BE2C (cell line): ENCODE measurements around the gene STAT5B.
"Not testable (repeated sequence)": the region's sequence is repeated elsewhere in the genome, so short reads cannot be mapped to it uniquely, and the experiment has no call there.

Experiments used
- DNase-seq: peaks from one replicate; pipeline ENCODE4 v3.0.0-alpha.2; 2020
- H3K27me3 ChIP-seq: fragments of 250-450 bp; sonication (Bioruptor Pico); 2 replicates; pipeline ENCODE4 v1.5.1; 2020; ENCODE audit warnings: mild to moderate bottlenecking
- H3K36me3 ChIP-seq: fragments of 250-450 bp; sonication (Bioruptor Pico); 2 replicates; pipeline ENCODE4 v1.5.1; 2020; ENCODE audit warnings: mild to moderate bottlenecking
- H3K4me1 ChIP-seq: fragments of 250-450 bp; sonication (Bioruptor Pico); 2 replicates; pipeline ENCODE4 v1.5.1; 2020
- H3K4me3 ChIP-seq: 2 replicates; pipeline ENCODE4 v1.5.1; 2011; ENCODE audit warnings: low read depth, low read length
- H3K9me3 ChIP-seq: fragments of 250-450 bp; sonication (Bioruptor Pico); 2 replicates; pipeline ENCODE4 v1.5.1; 2020
- TF ChIP-seq, protein P1 (sequence below): IDR thresholded peaks from 2 replicates; pipeline ENCODE4 v1.5.1; 2012; ENCODE audit warnings: mild to moderate bottlenecking, low read depth, low read length

STAT5B gene

DNA sequence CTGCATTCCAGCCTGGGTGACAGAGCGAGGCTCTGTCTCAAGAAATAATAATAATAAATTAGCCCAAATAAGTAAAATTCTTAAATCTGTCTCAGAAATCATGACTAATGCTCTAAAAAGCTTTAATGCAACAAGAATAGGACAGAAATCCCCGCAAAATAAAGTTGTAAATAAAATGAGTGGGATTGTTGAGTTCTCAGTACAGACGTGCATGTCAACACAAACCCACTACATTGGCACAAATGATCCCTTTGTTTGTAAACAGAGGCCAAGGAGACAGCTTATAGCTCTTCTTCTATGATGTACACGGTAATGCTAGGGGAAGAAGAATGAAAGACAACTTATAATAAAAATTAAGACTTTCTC lies 6.0 kb downstream of the STAT5B start:
- Histone ChIP-seq H3K4me1 (no peaks in the 10 kb centered on the region; the same call in 1 of the 2 replicates), H3K9me3 (no peaks in the 10 kb centered on the region), H3K36me3 (no peaks in the 10 kb centered on the region), H3K4me3 (no peak overlapping the region), H3K27me3 (no peaks in the 10 kb centered on the region)
- no peak for DNase-seq
- TF ChIP-seq, protein P1, sequence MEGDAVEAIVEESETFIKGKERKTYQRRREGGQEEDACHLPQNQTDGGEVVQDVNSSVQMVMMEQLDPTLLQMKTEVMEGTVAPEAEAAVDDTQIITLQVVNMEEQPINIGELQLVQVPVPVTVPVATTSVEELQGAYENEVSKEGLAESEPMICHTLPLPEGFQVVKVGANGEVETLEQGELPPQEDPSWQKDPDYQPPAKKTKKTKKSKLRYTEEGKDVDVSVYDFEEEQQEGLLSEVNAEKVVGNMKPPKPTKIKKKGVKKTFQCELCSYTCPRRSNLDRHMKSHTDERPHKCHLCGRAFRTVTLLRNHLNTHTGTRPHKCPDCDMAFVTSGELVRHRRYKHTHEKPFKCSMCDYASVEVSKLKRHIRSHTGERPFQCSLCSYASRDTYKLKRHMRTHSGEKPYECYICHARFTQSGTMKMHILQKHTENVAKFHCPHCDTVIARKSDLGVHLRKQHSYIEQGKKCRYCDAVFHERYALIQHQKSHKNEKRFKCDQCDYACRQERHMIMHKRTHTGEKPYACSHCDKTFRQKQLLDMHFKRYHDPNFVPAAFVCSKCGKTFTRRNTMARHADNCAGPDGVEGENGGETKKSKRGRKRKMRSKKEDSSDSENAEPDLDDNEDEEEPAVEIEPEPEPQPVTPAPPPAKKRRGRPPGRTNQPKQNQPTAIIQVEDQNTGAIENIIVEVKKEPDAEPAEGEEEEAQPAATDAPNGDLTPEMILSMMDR, result no peak

DNA sequence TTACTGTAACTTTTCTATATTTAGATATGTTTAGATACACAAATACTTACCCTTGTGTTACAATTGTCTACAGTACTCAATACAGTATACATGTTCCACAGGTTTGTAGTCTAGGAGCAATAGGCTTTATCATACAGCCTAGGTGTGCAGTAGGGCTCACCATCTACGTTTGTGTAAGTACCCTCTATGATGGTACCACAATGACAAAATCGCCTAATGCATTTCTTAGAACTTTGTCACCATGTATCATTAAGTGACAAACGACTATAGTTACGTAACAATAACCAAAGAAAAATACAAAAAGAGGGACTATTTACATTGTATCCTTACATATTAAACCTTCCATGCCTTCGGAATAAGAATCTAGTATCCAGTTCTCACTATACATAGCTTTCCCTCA lies 8.0 kb downstream of the STAT5B start:
- TF ChIP-seq, protein P1, result no peak
- no peak for DNase-seq
- no peaks in the 10 kb centered on the region for H3K36me3 ChIP-seq
- no peaks in the 10 kb centered on the region for H3K27me3 ChIP-seq
- H3K9me3 ChIP-seq, result no peaks in the 10 kb centered on the region
- H3K4me1 ChIP-seq, result no peaks in the 10 kb centered on the region
- no peak overlapping the region for H3K4me3 ChIP-seq

DNA sequence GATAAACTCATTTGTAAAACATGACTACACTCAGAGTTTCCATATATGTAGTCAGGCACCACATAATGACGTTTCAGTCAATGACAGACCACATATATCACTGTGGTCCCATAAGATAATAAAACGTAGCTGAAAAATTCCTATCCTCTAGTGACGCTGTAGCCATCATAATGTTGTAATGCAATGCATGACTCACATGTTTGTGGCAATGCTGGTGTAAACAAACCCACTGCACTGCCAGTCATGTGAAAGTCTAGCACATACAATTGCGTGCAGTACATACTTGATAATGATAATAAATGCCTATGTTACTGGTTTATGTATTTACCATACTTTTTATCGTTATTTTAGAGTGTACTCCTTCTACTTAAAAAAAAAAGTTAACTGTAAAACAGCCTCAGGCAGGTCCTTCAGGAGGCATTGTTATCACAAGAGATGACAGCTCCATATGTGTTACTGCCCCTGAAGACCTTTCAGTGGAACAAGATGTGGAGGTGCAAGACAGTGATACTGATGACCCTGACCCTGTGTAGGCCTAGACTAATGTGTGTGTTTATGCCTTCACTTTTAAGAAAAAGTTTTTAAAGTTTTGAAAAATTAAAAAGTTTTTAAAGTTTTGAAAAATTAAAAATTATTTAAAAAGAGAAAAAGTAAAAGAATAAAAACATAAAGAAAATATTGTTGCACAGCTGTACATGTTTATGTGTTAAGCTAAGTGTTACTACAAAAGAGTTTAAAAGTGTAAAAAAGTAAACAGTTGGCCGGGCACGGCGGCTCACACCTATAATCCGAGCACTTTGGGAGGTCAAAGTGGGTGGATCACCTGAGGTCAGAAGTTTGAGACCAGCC lies 9.0 kb downstream of the STAT5B start:
- no peak for DNase-seq
- no peaks in the 10 kb centered on the region for H3K27me3 ChIP-seq
- no peaks in the 10 kb centered on the region for H3K9me3 ChIP-seq
- no peaks in the 10 kb centered on the region for H3K4me1 ChIP-seq
- no peaks in the 10 kb centered on the region for H3K36me3 ChIP-seq
- H3K4me3 ChIP-seq, result no peak overlapping the region
- TF ChIP-seq, protein P1, result no peak

DNA sequence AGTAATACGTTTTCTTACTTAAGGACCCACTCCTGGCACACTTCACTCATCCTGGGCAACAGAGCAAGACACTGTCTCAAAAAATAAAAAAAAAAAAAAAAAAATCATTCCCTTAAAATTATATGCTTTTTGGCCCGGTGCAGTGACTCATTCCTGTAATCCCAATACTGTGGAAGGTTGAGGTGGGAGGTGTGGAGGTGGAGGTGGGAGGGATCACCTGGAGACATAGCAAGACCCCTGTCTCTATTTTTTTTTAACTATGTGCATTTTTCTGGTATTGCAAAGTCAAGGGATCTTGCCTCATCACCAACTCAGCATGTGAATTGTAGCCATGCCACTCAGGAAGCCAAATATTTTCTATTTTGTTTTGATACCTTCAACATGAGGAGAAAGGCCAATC lies 9.7 kb downstream of the STAT5B start:
- TF ChIP-seq, protein P1, result no peak
- no peak for DNase-seq

DNA sequence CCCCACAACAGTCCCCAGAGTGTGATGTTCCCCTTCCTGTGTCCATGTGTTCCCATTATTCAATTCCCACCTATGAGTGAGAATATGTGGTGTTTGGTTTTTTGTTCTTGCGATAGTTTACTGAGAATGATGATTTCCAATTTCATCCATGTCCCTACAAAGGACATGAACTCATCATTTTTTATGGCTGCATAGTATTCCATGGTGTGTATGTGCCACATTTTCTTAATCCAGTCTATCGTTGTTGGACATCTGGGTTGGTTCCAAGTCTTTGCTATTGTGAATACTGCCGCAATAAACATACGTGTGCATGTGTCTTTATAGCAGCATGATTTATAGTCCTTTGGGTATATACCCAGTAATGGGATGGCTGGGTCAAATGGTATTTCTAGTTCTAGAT lies 11.8 kb downstream of the STAT5B start:
- not testable (repeated sequence) for H3K4me3 ChIP-seq, H3K9me3 ChIP-seq, H3K36me3 ChIP-seq, H3K4me1 ChIP-seq, H3K27me3 ChIP-seq, DNase-seq

More for the DNA sequence above, 9.7 kb downstream of the STAT5B start:
- Histone ChIP-seq H3K27me3 (no peaks in the 10 kb centered on the region), H3K4me3 (no peak overlapping the region), H3K9me3 (no peaks in the 10 kb centered on the region), H3K4me1 (no peaks in the 10 kb centered on the region), H3K36me3 (no peaks in the 10 kb centered on the region)

DNA sequence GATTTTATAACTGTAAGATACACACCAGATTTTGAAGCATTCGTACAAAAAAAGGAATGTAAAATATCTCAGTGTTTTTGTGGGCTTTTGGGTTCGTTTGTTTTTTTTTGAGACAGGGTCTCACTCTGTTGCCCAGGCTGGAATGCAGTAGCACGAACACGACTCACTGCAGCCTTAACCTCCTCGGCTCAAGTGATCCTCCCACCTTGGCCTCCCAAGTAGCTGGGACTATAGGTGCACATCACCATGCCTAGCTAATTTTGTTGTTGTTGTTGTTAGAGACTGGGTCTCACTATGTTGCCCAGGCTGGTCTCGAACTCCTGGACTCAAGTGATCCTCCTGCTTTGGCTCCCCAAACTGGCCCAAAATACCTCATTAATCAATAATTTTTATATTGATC lies 15.9 kb downstream of the STAT5B start:
- peaks cover 1% of the 10 kb centered on the region; the same call in 1 of the 2 replicates for H3K4me1 ChIP-seq
- no peaks in the 10 kb centered on the region for H3K9me3 ChIP-seq
- no peak for DNase-seq
- TF ChIP-seq, protein P1, result no peak
- no peak overlapping the region for H3K4me3 ChIP-seq
- no peaks in the 10 kb centered on the region for H3K36me3 ChIP-seq
- H3K27me3 ChIP-seq, result no peaks in the 10 kb centered on the region
